H1 (cell line): Measurements from ENCODE around the gene NSUN2. TPM values are rescaled to one million over a fixed set of nuclear protein-coding genes. Genes with fewer than 3 reads are reported as not detected.

Source experiments
- CBX5 ChIP-seq: fragments of 300-800, 300-1000 bp; sonication (generic); IDR thresholded peaks from 2 replicates; pipeline ENCODE4 v1.7.1; 2016; ENCODE audit warnings: antibody characterized with exemption, low read length, low read depth
- CHD1 ChIP-seq: IDR thresholded peaks from 2 replicates; pipeline ENCODE4 v1.6.1; 2012; ENCODE audit warnings: low read depth, low read length, improper control_type of control experiment
- GABPA ChIP-seq: IDR thresholded peaks from 2 replicates; pipeline ENCODE4 v1.6.1; 2011; ENCODE audit warnings: mild to moderate bottlenecking, low read length, moderate library complexity, borderline replicate concordance; ENCODE audit not compliant: insufficient read depth
- NRF1 ChIP-seq: IDR thresholded peaks from 2 replicates; pipeline ENCODE4 v1.6.1; 2011; ENCODE audit warnings: mild to moderate bottlenecking, low read depth, low read length, improper control_type of control experiment
- POLR2A ChIP-seq, 2 experiments: IDR thresholded peaks; 1 replicate in 1 of 2; 2 replicates in 1 of 2; pipeline ENCODE4 v1.6.1; 2011; ENCODE audit warnings: low read depth in 2 of 2, low read length in 2 of 2, mild to moderate bottlenecking in 2 of 2; ENCODE audit errors: control extremely low read depth in 1 of 2
- POU5F1 ChIP-seq: IDR thresholded peaks from 2 replicates; pipeline ENCODE4 v1.6.1; 2011; ENCODE audit warnings: low read depth, mild to moderate bottlenecking, low read length, moderate library complexity
- SUZ12 ChIP-seq: fragments of 200-600 bp; sonication (generic); IDR thresholded peaks from 2 replicates; pipeline ENCODE4 v1.6.1; 2012; ENCODE audit warnings: mild to moderate bottlenecking, inconsistent platforms, low read length, moderate library complexity, mixed read lengths
- TCF12 ChIP-seq: IDR thresholded peaks from 2 replicates; pipeline ENCODE4 v1.6.1; 2011; ENCODE audit warnings: low read depth, mild to moderate bottlenecking, low read length
- polyA plus RNA-seq, 7 experiments: library from polyadenylated mRNA; depleted of rRNA in 3 of 7; stranded (reverse) in 5 of 7; unstranded in 2 of 7; fragments of >200 nt in 5 of 7; fragments of 200-250 nt in 2 of 7; gene quantifications; 1 replicate in 5 of 7; 2 replicates in 1 of 7; 4 replicates in 1 of 7; pipeline versions ENCODE4 v1.2.1 to v1.2.3, GENCODE V29; 2011 to 2013; ENCODE audit warnings: missing spikeins in 2 of 7, mixed read lengths in 2 of 7
- total RNA-seq: library from RNA; stranded (reverse); fragmentation: NEBNext Ultra II Directional; extraction: Animal tissue kit (Norgen Biotek cat#: 25700); gene quantifications from 2 replicates; pipeline ENCODE4 v1.2.1, GENCODE V29; 2021
- TF ChIP-seq, protein P1 (sequence below): fragments of 300-600 bp; sonication (generic); IDR thresholded peaks from 2 replicates; pipeline ENCODE4 v1.7.1; 2012; ENCODE audit warnings: low read length, moderate library complexity, mild to moderate bottlenecking, inconsistent platforms; ENCODE audit not compliant: insufficient replicate concordance
- TF ChIP-seq, protein P2 (sequence below): IDR thresholded peaks from 2 replicates; pipeline ENCODE4 v1.6.1; 2011; ENCODE audit warnings: low read depth, mild to moderate bottlenecking, low read length; ENCODE audit not compliant: insufficient read depth
- TF ChIP-seq, protein P3 (sequence below): IDR thresholded peaks from 2 replicates; pipeline ENCODE4 v1.6.1; 2012; ENCODE audit warnings: inconsistent platforms

The NSUN2 gene
- total and polyA plus RNA-seq, 2 of the 8 experiments (the other 6 are each of a cell fraction or from before 2014, with no cell fraction given): 47.3 to 94.7 TPM

DNA sequence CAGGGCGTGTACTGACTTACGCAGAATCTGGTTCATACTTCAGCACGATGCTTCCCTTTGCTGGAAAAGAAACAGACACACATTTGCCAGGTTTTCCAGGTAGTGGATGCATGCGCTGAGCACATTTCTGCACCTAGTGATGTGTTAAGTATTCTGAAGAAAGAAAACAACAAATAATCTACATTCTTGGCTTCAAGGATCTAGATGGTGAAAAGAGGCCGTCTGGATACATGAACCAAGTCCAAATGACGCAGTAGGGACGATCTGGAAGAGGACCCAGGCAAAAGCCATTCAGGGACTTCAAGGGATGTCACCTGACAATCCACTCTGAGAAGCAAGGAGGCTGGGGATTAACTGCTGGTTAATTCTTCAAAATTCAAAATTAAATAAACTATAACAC, 30.4 kb downstream of the NSUN2 start (continued):
- TF ChIP-seq, protein P1, sequence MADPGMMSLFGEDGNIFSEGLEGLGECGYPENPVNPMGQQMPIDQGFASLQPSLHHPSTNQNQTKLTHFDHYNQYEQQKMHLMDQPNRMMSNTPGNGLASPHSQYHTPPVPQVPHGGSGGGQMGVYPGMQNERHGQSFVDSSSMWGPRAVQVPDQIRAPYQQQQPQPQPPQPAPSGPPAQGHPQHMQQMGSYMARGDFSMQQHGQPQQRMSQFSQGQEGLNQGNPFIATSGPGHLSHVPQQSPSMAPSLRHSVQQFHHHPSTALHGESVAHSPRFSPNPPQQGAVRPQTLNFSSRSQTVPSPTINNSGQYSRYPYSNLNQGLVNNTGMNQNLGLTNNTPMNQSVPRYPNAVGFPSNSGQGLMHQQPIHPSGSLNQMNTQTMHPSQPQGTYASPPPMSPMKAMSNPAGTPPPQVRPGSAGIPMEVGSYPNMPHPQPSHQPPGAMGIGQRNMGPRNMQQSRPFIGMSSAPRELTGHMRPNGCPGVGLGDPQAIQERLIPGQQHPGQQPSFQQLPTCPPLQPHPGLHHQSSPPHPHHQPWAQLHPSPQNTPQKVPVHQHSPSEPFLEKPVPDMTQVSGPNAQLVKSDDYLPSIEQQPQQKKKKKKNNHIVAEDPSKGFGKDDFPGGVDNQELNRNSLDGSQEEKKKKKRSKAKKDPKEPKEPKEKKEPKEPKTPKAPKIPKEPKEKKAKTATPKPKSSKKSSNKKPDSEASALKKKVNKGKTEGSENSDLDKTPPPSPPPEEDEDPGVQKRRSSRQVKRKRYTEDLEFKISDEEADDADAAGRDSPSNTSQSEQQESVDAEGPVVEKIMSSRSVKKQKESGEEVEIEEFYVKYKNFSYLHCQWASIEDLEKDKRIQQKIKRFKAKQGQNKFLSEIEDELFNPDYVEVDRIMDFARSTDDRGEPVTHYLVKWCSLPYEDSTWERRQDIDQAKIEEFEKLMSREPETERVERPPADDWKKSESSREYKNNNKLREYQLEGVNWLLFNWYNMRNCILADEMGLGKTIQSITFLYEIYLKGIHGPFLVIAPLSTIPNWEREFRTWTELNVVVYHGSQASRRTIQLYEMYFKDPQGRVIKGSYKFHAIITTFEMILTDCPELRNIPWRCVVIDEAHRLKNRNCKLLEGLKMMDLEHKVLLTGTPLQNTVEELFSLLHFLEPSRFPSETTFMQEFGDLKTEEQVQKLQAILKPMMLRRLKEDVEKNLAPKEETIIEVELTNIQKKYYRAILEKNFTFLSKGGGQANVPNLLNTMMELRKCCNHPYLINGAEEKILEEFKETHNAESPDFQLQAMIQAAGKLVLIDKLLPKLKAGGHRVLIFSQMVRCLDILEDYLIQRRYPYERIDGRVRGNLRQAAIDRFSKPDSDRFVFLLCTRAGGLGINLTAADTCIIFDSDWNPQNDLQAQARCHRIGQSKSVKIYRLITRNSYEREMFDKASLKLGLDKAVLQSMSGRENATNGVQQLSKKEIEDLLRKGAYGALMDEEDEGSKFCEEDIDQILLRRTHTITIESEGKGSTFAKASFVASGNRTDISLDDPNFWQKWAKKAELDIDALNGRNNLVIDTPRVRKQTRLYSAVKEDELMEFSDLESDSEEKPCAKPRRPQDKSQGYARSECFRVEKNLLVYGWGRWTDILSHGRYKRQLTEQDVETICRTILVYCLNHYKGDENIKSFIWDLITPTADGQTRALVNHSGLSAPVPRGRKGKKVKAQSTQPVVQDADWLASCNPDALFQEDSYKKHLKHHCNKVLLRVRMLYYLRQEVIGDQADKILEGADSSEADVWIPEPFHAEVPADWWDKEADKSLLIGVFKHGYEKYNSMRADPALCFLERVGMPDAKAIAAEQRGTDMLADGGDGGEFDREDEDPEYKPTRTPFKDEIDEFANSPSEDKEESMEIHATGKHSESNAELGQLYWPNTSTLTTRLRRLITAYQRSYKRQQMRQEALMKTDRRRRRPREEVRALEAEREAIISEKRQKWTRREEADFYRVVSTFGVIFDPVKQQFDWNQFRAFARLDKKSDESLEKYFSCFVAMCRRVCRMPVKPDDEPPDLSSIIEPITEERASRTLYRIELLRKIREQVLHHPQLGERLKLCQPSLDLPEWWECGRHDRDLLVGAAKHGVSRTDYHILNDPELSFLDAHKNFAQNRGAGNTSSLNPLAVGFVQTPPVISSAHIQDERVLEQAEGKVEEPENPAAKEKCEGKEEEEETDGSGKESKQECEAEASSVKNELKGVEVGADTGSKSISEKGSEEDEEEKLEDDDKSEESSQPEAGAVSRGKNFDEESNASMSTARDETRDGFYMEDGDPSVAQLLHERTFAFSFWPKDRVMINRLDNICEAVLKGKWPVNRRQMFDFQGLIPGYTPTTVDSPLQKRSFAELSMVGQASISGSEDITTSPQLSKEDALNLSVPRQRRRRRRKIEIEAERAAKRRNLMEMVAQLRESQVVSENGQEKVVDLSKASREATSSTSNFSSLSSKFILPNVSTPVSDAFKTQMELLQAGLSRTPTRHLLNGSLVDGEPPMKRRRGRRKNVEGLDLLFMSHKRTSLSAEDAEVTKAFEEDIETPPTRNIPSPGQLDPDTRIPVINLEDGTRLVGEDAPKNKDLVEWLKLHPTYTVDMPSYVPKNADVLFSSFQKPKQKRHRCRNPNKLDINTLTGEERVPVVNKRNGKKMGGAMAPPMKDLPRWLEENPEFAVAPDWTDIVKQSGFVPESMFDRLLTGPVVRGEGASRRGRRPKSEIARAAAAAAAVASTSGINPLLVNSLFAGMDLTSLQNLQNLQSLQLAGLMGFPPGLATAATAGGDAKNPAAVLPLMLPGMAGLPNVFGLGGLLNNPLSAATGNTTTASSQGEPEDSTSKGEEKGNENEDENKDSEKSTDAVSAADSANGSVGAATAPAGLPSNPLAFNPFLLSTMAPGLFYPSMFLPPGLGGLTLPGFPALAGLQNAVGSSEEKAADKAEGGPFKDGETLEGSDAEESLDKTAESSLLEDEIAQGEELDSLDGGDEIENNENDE: no peak
- TF ChIP-seq POLR2A (IDR thresholded peaks at IDR 0.05; ENCODE audit: control extremely low read depth in 1 of 2, low read depth in 2 of 2, low read length in 2 of 2) (no peak), SUZ12 (no peak), CHD1 (no peak), NRF1 (no peak), POU5F1 (no peak), CBX5 (no peak), GABPA (no peak), TCF12 (no peak)
- TF ChIP-seq, protein P2, sequence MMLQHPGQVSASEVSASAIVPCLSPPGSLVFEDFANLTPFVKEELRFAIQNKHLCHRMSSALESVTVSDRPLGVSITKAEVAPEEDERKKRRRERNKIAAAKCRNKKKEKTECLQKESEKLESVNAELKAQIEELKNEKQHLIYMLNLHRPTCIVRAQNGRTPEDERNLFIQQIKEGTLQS: no peak
- TF ChIP-seq, protein P3, sequence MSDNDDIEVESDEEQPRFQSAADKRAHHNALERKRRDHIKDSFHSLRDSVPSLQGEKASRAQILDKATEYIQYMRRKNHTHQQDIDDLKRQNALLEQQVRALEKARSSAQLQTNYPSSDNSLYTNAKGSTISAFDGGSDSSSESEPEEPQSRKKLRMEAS: no peak
